ENCODE measurements around the gene CLEC2L.

Gene CLEC2L

DNA sequence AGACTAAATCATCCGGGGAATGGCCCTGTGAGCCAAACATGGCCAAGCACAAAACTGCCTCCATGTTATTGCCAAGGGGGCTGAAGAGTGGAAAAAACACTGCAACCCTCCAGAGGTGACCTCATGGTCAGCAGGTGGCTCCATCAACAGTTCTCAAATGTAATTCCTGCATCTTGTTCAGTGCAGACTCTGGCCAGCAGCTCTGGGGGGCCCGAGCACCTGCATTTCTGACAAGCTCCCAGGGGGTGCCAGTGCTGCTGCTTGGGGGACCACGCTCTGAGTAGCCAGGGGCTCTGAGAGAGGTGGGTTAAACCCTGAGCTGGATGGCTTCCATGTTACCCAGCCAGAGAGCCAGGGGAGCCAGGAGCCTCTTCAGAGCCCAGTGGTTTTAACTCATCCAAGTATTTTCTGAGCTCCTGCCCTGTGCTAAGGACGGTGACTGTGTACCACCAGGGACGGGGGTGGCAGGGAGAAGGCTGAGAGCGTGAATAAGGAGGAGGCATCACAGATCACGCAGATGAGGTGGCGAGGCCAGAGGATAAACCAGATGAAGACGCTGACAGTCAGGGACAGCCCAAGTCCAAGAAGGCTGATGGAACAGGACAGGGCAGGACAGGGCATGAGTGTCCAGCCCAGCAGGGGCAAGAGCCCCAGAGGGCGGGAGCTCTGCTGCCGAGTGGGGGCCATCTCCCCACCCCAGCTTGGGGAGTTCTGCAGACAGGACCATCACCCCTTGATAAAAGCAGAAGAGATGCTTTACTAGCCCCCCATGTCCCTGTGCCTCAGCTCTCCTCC, 52.9 kb downstream of the CLEC2L start:
- H3K4me2 ChIP-seq = no peak overlapping the region
- no peaks in the 10 kb centered on the region for H3K4me1 ChIP-seq (ENCODE audit: low read depth, poor library complexity, severe bottlenecking)
- H3K9ac ChIP-seq = no peak overlapping the region
- no peak overlapping the region for H3K27ac ChIP-seq
- no peaks in the 10 kb centered on the region; the same call in 1 of the 2 replicates for H3K36me3 ChIP-seq (ENCODE audit: insufficient read depth)
- H3K4me3 ChIP-seq (IDR thresholded peaks at IDR 0.05; ENCODE audit: insufficient read depth, low read depth, low read length) = no peak overlapping the region
- no peak overlapping the region for H2AFZ ChIP-seq (ENCODE audit: low read depth)
- TF ChIP-seq, protein P1, sequence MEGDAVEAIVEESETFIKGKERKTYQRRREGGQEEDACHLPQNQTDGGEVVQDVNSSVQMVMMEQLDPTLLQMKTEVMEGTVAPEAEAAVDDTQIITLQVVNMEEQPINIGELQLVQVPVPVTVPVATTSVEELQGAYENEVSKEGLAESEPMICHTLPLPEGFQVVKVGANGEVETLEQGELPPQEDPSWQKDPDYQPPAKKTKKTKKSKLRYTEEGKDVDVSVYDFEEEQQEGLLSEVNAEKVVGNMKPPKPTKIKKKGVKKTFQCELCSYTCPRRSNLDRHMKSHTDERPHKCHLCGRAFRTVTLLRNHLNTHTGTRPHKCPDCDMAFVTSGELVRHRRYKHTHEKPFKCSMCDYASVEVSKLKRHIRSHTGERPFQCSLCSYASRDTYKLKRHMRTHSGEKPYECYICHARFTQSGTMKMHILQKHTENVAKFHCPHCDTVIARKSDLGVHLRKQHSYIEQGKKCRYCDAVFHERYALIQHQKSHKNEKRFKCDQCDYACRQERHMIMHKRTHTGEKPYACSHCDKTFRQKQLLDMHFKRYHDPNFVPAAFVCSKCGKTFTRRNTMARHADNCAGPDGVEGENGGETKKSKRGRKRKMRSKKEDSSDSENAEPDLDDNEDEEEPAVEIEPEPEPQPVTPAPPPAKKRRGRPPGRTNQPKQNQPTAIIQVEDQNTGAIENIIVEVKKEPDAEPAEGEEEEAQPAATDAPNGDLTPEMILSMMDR (conservative IDR thresholded peaks at IDR 0.05; ENCODE audit: low read depth, low read length) = no peak
- no peaks in the 10 kb centered on the region for H4K20me1 ChIP-seq (ENCODE audit: insufficient read depth)
- H3K27me3 ChIP-seq (ENCODE audit: insufficient read depth, low read depth) = no peaks in the 10 kb centered on the region
- H3K79me2 ChIP-seq (ENCODE audit: insufficient read depth, low read depth) = no peaks in the 10 kb centered on the region

DNA sequence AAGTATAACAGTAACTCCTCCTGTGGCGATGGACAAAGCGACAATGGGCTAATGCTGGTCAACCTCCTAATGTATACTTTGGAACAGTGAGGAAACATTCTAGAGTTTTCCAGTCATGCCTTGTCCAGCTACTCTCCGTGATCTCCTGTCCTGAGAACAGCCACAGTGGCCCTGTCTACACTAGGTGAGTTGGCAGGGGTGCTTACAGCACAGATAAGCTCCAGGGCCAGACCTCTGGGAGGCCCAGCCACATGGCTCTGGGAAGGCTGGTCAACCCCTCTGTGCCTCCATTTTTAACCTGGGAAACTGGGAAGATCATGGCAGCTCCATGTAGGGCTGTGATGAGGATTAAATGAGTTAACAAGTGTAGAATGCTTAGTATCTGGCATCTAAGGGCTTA, 57.0 kb downstream of the CLEC2L start:
- H3K36me3 ChIP-seq (ENCODE audit: insufficient read depth) = no peaks in the 10 kb centered on the region; the same call in 1 of the 2 replicates
- TF ChIP-seq, protein P1 (conservative IDR thresholded peaks at IDR 0.05; ENCODE audit: low read depth, low read length) = no peak

DNA sequence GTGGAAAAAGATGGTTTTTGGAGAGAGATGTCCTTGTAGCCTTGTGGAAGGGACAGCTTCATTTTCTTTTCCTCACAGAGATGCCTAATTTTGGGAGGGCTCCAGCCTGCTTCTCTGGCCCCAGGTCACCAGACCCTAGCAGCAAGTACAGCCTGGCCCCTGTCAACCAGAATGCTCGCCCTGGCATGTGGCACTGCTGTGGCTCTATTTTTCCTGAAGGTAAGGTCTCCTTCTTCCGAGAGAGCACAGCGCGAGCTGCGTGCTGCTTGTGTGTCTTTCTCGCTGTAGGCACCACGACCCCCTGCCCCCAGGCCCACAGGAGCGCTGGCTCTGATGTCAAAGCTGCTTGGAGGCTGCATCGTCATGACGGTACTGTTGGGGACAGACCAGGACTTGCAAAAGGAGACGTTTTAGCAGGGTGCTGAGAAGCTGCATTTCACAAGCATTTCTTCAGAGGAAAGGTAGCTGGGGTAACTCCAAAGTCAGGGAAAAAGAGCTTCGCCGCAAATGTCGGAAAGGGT, 58.7 kb downstream of the CLEC2L start:
- no peak overlapping the region for H3K4me3 ChIP-seq (IDR thresholded peaks at IDR 0.05; ENCODE audit: insufficient read depth, low read depth, low read length)
- H3K27ac ChIP-seq = no peak overlapping the region
- H3K79me2 ChIP-seq (ENCODE audit: insufficient read depth, low read depth) = no peaks in the 10 kb centered on the region
- H2AFZ ChIP-seq (ENCODE audit: low read depth) = no peak overlapping the region
- no peaks in the 10 kb centered on the region; the same call in 1 of the 2 replicates for H3K36me3 ChIP-seq (ENCODE audit: insufficient read depth)
- H4K20me1 ChIP-seq (ENCODE audit: insufficient read depth) = no peaks in the 10 kb centered on the region
- H3K4me1 ChIP-seq (ENCODE audit: low read depth, poor library complexity, severe bottlenecking) = no peaks in the 10 kb centered on the region
- no peaks in the 10 kb centered on the region for H3K27me3 ChIP-seq (ENCODE audit: insufficient read depth, low read depth)
- H3K9ac ChIP-seq = no peak overlapping the region
- H3K4me2 ChIP-seq = no peak overlapping the region
- TF ChIP-seq, protein P1 (conservative IDR thresholded peaks at IDR 0.05; ENCODE audit: low read depth, low read length) = no peak

More for the DNA sequence above, 57.0 kb downstream of the CLEC2L start:
- no peaks in the 10 kb centered on the region for H3K27me3 ChIP-seq (ENCODE audit: insufficient read depth, low read depth)
- no peak overlapping the region for H3K9ac ChIP-seq
- H3K27ac ChIP-seq = no peak overlapping the region
- no peak overlapping the region for H3K4me3 ChIP-seq (IDR thresholded peaks at IDR 0.05; ENCODE audit: insufficient read depth, low read depth, low read length)
- no peaks in the 10 kb centered on the region for H3K4me1 ChIP-seq (ENCODE audit: low read depth, poor library complexity, severe bottlenecking)
- no peak overlapping the region for H3K4me2 ChIP-seq
- no peaks in the 10 kb centered on the region for H4K20me1 ChIP-seq (ENCODE audit: insufficient read depth)
- H2AFZ ChIP-seq (ENCODE audit: low read depth) = no peak overlapping the region
- H3K79me2 ChIP-seq (ENCODE audit: insufficient read depth, low read depth) = no peaks in the 10 kb centered on the region

DNA sequence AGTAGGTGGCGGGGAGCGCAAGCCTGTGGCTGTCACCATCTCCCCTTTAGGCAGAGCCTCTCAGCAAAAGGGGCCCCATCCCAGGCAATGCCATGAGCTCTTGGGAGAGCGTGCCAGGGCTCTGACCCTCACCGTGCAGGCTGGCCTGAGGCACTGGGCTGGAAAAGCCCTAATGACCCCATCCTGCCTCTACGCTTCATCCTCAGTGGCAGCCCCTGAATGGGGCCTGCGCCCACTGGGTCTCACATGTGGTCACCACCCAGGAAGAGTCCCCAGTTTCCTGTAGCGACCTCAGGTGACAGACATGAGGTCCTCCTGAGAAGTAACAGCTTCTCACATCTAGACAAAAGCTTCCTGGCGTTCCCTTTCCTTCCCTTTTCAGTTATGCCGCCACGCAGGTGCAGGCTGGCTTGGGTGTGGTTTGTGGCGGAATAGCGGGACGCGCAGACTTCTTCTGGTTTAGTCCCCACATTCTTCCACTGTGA, 59.2 kb downstream of the CLEC2L start:
- H3K27ac ChIP-seq = no peak overlapping the region
- no peak overlapping the region for H3K9ac ChIP-seq
- no peaks in the 10 kb centered on the region; the same call in 1 of the 2 replicates for H3K36me3 ChIP-seq (ENCODE audit: insufficient read depth)
- no peaks in the 10 kb centered on the region for H3K27me3 ChIP-seq (ENCODE audit: insufficient read depth, low read depth)
- no peak overlapping the region for H2AFZ ChIP-seq (ENCODE audit: low read depth)
- H3K4me1 ChIP-seq (ENCODE audit: low read depth, poor library complexity, severe bottlenecking) = no peaks in the 10 kb centered on the region
- no peak overlapping the region for H3K4me2 ChIP-seq
- no peaks in the 10 kb centered on the region for H4K20me1 ChIP-seq (ENCODE audit: insufficient read depth)
- no peaks in the 10 kb centered on the region for H3K79me2 ChIP-seq (ENCODE audit: insufficient read depth, low read depth)
- no peak overlapping the region for H3K4me3 ChIP-seq (IDR thresholded peaks at IDR 0.05; ENCODE audit: insufficient read depth, low read depth, low read length)
- TF ChIP-seq, protein P1 (conservative IDR thresholded peaks at IDR 0.05; ENCODE audit: low read depth, low read length) = no peak

Data from KMS-11 (cell line).